WTC11 (cell line): ENCODE results near the gene PLAGL1. TPM values are rescaled to one million over a fixed set of nuclear protein-coding genes. Genes with fewer than 3 reads are reported as not detected.
"Not testable (repeated sequence)": the region's sequence is repeated elsewhere in the genome, so short reads cannot be mapped to it uniquely, and the experiment has no call there.

Experiments used
- ATAC-seq: fragments of 200-7000 bp; cut with Tn5 transposase; 2 replicates; pipeline ENCODE4 v1.10.0; 2021; ENCODE audit warnings: mild to moderate bottlenecking, moderate library complexity
- CTCF ChIA-PET: fragments of 300-600 bp; sonication (Branson Sonifier 250); formaldehyde crosslinking; loops from one replicate; lab custom pipeline; 2021; ENCODE audit warnings: antibody characterized with exemption; lab: Charles Lee
- POLR2A ChIA-PET: fragments of 350-600 bp; sonication (Branson Sonifier 250); formaldehyde crosslinking; loops from one replicate; lab custom pipeline; 2021; ENCODE audit warnings: antibody characterized with exemption; lab: Charles Lee
- DNase-seq: peaks from one replicate; pipeline ENCODE4 v3.0.0; 2021; ENCODE audit warnings: low spot score
- H3K27ac Mint-ChIP-seq: 2 replicates; pipeline ENCODE4 v1.8.0; 2021; ENCODE audit warnings: mixed read lengths
- H3K27me3 Mint-ChIP-seq: 2 replicates; pipeline ENCODE4 v1.8.0; 2021; ENCODE audit warnings: low read depth, mild to moderate bottlenecking, moderate library complexity, mixed read lengths
- H3K36me3 Mint-ChIP-seq: 2 replicates; pipeline ENCODE4 v1.8.0; 2021; ENCODE audit warnings: mixed read lengths
- H3K4me1 Mint-ChIP-seq: 2 replicates; pipeline ENCODE4 v1.8.0; 2022; ENCODE audit warnings: mixed read lengths
- H3K4me3 Mint-ChIP-seq: 2 replicates; pipeline ENCODE4 v1.8.0; 2021; ENCODE audit warnings: mild to moderate bottlenecking, moderate library complexity, mixed read lengths
- H3K9me3 Mint-ChIP-seq: 2 replicates; pipeline ENCODE4 v1.8.0; 2021; ENCODE audit warnings: mixed read lengths
- AFF4 ChIP-seq: sonication (generic); formaldehyde crosslinking; IDR thresholded peaks from 2 replicates; pipeline ENCODE4 v1.8.1; 2023; ENCODE audit warnings: mild to moderate bottlenecking, missing genetic modification reagents, borderline replicate concordance
- AR ChIP-seq: fragments of 250-450 bp; sonication (Bioruptor Pico); IDR thresholded peaks from 2 replicates; pipeline ENCODE4 v1.9.0; 2021; ENCODE audit warnings: mild to moderate bottlenecking
- E2F1 ChIP-seq: sonication (generic); formaldehyde crosslinking; IDR thresholded peaks from 2 replicates; pipeline ENCODE4 v1.8.0; 2022; ENCODE audit warnings: mild to moderate bottlenecking, missing genetic modification reagents
- E2F5 ChIP-seq: sonication (generic); formaldehyde crosslinking; IDR thresholded peaks from 2 replicates; pipeline ENCODE4 v1.8.1; 2022; ENCODE audit warnings: mild to moderate bottlenecking, moderate library complexity, missing genetic modification reagents
- GABPB1 ChIP-seq: sonication (generic); formaldehyde crosslinking; IDR thresholded peaks from 2 replicates; pipeline ENCODE4 v1.8.1; 2023; ENCODE audit warnings: mild to moderate bottlenecking, missing genetic modification reagents
- MYBL2 ChIP-seq: sonication (generic); formaldehyde crosslinking; IDR thresholded peaks from 2 replicates; pipeline ENCODE4 v1.8.1; 2023; ENCODE audit warnings: mild to moderate bottlenecking, moderate library complexity, missing genetic modification reagents
- OVOL2 ChIP-seq: fragments of 250-450 bp; sonication (Bioruptor Pico); IDR thresholded peaks from 2 replicates; pipeline ENCODE4 v1.9.0; 2021; ENCODE audit warnings: mild to moderate bottlenecking, borderline replicate concordance
- PRDM15 ChIP-seq: sonication (generic); formaldehyde crosslinking; IDR thresholded peaks from 2 replicates; pipeline ENCODE4 v1.8.0; 2022; ENCODE audit warnings: missing genetic modification reagents
- RELA ChIP-seq: sonication (generic); formaldehyde crosslinking; IDR thresholded peaks from 2 replicates; pipeline ENCODE4 v1.8.1; 2022; ENCODE audit warnings: missing genetic modification reagents, mild to moderate bottlenecking, borderline replicate concordance
- SP1 ChIP-seq: sonication (generic); formaldehyde crosslinking; conservative IDR thresholded peaks from 2 replicates; pipeline ENCODE4 v1.8.1; 2022; ENCODE audit warnings: missing genetic modification reagents
- TCF7 ChIP-seq: sonication (generic); formaldehyde crosslinking; IDR thresholded peaks from 2 replicates; pipeline ENCODE4 v1.8.0; 2022; ENCODE audit warnings: mild to moderate bottlenecking, low read depth, missing genetic modification reagents, moderate library complexity
- TP53 ChIP-seq: sonication (generic); formaldehyde crosslinking; IDR thresholded peaks from 2 replicates; pipeline ENCODE4 v1.8.1; 2023; ENCODE audit warnings: mild to moderate bottlenecking, missing genetic modification reagents
- ZBTB43 ChIP-seq: sonication (generic); formaldehyde crosslinking; IDR thresholded peaks from 2 replicates; pipeline ENCODE4 v1.8.1; 2023; ENCODE audit warnings: mild to moderate bottlenecking, missing genetic modification reagents
- ZNF219 ChIP-seq: sonication (generic); formaldehyde crosslinking; IDR thresholded peaks from 2 replicates; pipeline ENCODE4 v1.8.0; 2023; ENCODE audit warnings: missing genetic modification reagents, mild to moderate bottlenecking, borderline replicate concordance
- ZNF281 ChIP-seq: sonication (generic); formaldehyde crosslinking; IDR thresholded peaks from 2 replicates; pipeline ENCODE4 v1.8.0; 2023; ENCODE audit warnings: mild to moderate bottlenecking, missing genetic modification reagents
- total RNA-seq: library from RNA; stranded (reverse); gene quantifications from 3 replicates; pipeline ENCODE4 v1.2.3, GENCODE V29; 2021

PLAGL1 gene
- total RNA-seq, 1 experiment from 2014 or later: 1.6 TPM

- TF ChIP-seq SP1 (CRISPR knock-in tag): no peak
- no peak for TF ChIP-seq E2F1 (CRISPR knock-in tag)
- TF ChIP-seq PRDM15: no peak
- TF ChIP-seq, all 79 proteins: peak for 0
- peaks cover 25% of the 10 kb centered on the region for H3K4me1 Mint-ChIP-seq
- CTCF ChIA-PET: interaction anchor here (0.7 to 1.4 kb wide), 3 partner anchors 12 to 45 kb away, joined by 3 to 7 read pairs (median 6); no protein-coding TSS in a partner anchor
Observed at GRCh38 chr6:143929975-143930374, 78.1 kb downstream of the PLAGL1 start.

GRCh38 chr6:143928853-143929252, 79.2 kb downstream of the PLAGL1 start:
- no peak overlapping the region for H3K27ac Mint-ChIP-seq
- no peak for TF ChIP-seq TCF7
- TF ChIP-seq RELA: no peak
- TF ChIP-seq AFF4 (CRISPR knock-in tag): no peak
- no peak for TF ChIP-seq AR (CRISPR knock-in tag)
- TF ChIP-seq MYBL2: no peak
- no peak for TF ChIP-seq OVOL2 (CRISPR knock-in tag)
- TF ChIP-seq ZNF281 (CRISPR knock-in tag): no peak
- no peak for TF ChIP-seq ZBTB43 (CRISPR knock-in tag)
- no peak for TF ChIP-seq TP53 (CRISPR knock-in tag)
- no peak for TF ChIP-seq E2F5 (CRISPR knock-in tag)
- TF ChIP-seq GABPB1: no peak
- TF ChIP-seq ZNF219 (CRISPR knock-in tag): no peak
- H3K27me3 Mint-ChIP-seq: peaks cover 43% of the 10 kb centered on the region
- H3K36me3 Mint-ChIP-seq: peaks cover 37% of the 10 kb centered on the region
- H3K9me3 Mint-ChIP-seq: peaks cover 47% of the 10 kb centered on the region
- no peak overlapping the region for H3K4me3 Mint-ChIP-seq
- no peak for ATAC-seq
- ChIA-PET POLR2A (no interaction called here), CTCF (no interaction called here)
- peaks cover 25% of the 10 kb centered on the region for H3K4me1 Mint-ChIP-seq
- no peak for DNase-seq

More at GRCh38 chr6:143929975-143930374, 78.1 kb downstream of the PLAGL1 start:
- peaks cover 37% of the 10 kb centered on the region for H3K36me3 Mint-ChIP-seq
- DNase-seq (no peak), ATAC-seq (peak; percentile 36)
- H3K4me3 Mint-ChIP-seq: 0 out of 2 replicates have a peak overlapping the region, but pooled peaks have one; percentile 0
- POLR2A ChIA-PET: no interaction called here
- peaks cover 53% of the 10 kb centered on the region for H3K27me3 Mint-ChIP-seq
- H3K27ac Mint-ChIP-seq: peak overlapping the region; percentile 64
- H3K9me3 Mint-ChIP-seq: peaks cover 50% of the 10 kb centered on the region

GRCh38 chr6:143917026-143917425, 91.0 kb downstream of the PLAGL1 start:
- H3K9me3 Mint-ChIP-seq: peaks cover 33% of the 10 kb centered on the region
- peaks cover 18% of the 10 kb centered on the region for H3K36me3 Mint-ChIP-seq
- CTCF ChIA-PET, DNase-seq, ATAC-seq, H3K4me1 Mint-ChIP-seq, H3K4me3 Mint-ChIP-seq, H3K27me3 Mint-ChIP-seq, POLR2A ChIA-PET, H3K27ac Mint-ChIP-seq: not testable (repeated sequence)
